Measurements from ENCODE around the gene FUT7.

FUT7 gene, protein sequence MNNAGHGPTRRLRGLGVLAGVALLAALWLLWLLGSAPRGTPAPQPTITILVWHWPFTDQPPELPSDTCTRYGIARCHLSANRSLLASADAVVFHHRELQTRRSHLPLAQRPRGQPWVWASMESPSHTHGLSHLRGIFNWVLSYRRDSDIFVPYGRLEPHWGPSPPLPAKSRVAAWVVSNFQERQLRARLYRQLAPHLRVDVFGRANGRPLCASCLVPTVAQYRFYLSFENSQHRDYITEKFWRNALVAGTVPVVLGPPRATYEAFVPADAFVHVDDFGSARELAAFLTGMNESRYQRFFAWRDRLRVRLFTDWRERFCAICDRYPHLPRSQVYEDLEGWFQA

DNA sequence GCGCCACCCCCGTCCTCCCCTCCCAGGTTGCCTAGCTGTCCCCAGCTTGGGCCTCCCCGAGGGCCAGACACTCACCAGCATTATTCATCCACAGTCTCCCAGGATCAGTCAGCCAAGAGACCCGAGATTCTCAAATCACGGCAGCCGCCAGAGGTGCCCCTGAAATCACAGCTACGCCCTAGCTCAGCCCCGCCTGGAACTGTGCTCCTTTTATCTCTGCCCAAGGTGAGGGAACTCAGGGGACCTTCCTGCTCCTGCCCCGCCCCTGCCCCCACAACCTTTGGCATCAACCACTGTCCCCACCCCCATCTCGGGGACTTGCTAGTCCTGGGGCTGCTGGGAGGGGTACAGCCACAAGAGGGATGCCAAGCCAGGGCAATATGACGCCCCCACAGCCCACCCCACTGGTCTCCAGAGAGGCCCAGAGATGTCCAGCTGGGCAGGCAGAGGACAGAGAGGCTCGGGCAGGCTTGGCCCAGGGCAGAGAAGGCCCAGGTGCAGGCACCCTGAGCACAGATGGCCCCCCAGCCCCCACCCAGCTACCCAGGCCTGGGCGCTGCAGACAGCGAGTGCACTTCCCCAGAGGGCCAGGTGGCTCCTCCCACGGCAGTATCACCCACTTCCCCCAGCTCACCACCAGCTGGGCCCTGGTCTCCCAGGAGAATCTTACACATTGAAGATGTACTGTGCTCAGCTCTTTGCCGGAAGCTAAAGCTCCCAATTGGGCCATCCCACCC, at the start of gene FUT7:
FUT7 (minus strand) TSS at position 185 of the 737 bp plus-strand sequence; CDS start at position 88, 97 bp downstream.
- DNase-seq (ENCODE audit: low spot score) = peak; percentile 84

DNA sequence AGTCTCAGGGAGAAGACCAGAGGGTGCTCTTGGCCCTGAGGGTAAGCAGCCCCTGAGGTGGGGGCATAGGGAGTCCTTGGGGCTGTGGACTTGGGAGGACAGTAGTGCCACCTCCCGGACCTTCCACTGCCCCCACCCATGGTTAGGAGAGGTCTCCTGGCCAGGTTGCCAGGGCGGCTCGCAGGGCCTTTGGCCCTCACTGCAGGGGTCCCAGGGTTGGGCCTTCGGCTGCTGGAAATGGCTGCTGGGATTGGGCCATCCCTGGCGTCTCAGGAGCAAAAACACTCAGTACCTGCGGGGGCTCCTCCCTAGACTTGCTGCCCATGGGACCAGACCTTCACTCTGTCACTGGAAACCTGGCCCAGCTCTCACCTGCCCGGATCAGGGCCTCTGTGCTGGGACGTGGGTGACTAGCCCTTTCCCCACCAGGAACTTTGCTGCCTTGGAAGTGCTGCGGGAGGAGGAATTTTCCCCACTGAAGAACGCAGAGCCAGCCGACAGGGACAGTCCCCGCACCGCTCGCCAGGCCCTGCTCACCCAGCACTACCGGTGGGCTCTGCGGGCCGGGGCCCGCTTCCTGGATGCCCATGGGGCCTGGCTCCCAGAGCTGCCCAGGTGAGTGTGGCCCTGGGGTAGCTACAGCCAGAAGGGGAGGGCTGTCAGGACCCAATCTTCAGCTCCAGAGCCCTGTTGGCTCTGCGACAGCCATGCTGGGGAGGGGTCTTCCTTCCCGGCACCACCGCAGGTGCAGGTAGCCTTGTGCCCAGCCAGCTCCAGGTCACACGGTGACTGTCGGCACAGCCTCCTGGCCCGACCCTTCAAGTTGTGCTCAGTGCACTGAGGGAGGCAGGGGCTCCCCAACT, 48.6 kb upstream of the FUT7 start:
- no peak for DNase-seq (ENCODE audit: low spot score)

DNA sequence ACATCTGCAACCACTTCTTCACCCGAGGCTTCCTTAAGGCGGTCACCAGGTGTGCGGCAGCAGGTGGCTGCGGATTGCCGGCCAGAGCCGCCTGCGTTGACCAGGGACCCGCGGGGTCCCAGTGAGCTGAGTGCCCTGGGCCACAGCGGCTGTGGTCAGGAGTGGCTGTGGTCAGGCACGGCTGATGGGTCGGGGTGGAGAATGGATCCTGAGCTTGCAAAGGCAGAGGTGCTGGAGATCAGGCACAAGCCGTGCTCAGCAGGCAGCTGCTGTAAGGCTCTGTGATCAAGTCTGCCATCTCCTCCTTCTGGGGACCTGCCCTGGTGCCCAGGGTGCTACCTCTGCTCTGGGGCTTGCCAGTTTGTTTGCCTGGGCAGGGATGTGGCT, 47.5 kb upstream of the FUT7 start:
- no peak for DNase-seq (ENCODE audit: low spot score)

DNA sequence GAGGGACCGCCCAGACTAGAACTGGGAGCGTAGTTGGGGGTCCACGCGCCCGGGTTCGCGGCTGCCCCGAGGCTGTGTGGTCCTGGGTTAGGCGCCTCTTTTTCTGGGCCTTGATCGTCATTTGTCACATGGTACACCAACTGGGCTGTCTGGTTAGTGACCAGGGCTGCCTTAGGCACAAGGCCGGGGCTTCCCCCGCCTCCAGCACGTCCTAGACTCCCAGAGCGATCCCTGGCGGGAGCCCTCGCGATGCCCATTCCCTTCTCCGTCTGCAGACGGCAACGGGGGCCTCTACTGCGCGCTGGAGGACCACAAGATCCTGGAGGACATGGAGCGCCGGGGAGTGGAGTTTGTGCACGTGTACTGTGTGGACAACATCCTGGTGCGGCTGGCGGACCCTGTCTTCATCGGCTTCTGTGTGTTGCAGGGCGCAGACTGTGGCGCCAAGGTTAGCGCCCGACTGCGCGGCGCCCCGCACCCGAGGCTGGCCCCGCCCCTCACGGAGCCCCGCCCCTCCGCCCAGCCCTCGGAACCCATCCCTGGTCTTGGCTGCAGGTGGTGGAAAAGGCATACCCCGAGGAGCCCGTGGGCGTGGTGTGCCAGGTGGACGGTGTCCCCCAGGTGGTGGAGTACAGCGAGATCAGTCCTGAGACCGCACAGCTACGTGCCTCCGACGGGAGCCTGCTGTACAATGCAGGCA, 47.0 kb upstream of the FUT7 start:
- DNase-seq (ENCODE audit: low spot score) = no peak

DNA sequence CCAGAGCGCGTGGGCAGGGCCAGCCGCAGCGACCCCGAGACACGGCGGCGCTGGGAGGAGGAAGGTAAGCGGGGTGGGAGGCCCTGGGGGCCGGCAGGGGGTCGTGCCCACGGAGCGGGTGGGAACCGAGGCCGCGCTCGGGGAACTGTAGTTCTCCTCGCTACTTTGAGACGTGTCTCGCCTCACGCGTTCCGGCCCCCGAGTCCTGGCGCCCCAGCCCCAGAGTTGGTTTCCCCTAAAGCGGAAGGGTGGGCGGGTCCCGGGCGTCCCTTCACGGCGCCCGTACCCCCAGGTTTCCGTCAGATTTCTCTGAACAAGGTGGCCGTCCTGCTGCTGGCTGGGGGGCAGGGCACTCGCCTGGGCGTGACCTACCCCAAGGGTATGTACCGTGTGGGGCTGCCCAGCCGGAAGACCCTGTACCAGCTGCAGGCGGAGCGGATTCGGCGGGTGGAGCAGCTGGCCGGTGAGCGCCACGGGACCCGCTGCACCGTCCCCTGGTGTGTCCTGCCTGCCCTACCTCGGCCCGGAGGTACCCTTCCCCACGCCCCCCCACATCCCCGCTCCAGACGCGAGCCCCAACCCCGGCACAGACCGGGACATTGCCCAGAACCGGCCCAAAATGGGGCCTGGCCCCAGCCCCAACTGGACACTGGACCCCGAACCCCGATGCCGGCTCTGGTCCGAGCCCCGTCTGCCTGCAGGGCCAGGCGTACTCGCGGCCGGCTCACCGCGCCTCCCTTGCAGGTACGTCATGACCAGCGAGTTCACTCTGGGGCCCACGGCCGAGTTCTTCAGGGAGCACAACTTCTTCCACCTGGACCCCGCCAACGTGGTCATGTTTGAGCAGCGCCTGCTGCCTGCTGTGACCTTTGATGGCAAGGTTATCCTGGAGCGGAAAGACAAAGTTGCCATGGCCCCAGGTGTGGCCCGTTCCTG, 46.1 kb upstream of the FUT7 start:
- DNase-seq (ENCODE audit: low spot score) = peak; percentile 47

DNA sequence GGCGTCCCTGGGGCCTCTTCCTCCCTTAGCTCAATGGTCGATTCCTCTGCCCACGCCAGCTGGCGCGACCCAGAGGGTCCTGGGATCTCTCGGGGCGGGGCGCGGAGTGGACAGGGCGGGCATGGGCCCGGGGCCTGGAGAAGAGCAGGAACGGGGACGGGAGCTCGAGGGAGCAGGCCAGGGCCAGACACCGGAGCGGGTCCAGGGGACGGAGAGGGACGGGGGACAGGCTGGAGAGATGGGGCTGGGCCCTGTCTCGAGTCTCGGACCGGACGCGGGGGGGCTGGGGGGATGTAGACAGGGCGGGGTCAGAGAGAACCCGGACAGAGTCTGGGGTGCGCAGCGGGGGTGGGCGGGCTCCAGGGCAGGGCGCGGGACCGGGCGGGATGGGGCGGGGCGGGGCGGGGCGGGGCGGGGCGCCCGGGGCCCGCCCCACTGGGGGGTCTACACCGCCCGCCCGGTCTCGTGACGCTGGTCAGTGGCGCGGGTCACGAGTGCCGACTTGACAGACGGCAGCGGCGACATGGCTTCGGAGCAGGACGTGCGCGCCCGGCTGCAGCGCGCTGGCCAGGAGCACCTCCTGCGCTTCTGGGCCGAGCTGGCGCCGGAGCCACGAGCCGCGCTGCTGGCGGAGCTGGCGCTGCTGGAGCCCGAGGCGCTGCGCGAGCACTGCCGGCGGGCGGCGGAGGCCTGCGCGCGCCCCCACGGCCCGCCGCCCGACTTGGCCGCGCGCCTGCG, 45.3 kb upstream of the FUT7 start, which contains the start of gene UAP1L1:
UAP1L1 (plus strand) TSS at position 508 of the 738 bp plus-strand sequence; CDS start at position 524, 16 bp downstream.
- DNase-seq (ENCODE audit: low spot score) = peak; percentile 73

DNA sequence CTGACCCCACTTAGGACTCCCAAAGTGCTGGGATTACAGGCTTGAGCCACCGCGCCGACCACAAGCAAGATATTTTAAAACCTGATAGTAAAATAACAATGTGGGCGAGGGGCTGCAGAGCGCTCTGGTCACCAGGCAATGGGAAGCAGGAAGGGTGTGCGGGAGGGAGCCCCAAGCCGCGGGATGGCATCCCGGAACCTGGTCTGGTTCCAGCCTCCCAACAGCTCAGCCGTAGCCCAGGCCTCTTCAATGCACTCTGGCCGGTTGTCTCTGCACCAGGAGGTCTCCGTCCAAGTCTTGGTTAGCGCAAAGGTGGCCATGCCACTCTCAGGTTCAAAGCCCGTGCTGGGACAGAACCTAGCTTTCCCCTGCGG, 44.7 kb upstream of the FUT7 start:
- DNase-seq (ENCODE audit: low spot score) = no peak

DNA sequence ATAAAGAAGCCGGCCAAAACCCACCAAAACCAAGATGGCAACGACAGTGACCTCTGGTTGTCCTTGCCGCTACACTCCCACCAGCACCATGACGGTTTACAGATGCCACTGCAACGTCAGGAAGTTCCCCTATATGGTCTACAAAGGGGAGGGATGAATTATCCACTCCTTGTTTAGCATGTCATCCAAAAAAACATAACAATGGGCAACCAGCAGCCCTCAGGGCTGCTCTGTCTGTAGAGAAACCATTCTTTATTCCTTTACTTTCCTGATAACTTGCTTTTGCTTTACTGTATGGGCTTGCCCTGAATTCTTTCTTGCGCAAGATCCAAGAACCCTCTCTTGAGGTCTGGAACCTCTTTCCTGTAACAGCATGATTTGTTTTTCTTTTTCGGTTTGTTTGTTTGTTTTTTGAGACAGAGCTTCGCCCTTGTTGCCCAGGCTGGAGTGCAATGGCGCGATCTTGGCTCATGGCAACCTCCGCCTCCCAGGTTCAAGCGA, 43.4 kb upstream of the FUT7 start:
- DNase-seq (ENCODE audit: low spot score) = no peak

DNA sequence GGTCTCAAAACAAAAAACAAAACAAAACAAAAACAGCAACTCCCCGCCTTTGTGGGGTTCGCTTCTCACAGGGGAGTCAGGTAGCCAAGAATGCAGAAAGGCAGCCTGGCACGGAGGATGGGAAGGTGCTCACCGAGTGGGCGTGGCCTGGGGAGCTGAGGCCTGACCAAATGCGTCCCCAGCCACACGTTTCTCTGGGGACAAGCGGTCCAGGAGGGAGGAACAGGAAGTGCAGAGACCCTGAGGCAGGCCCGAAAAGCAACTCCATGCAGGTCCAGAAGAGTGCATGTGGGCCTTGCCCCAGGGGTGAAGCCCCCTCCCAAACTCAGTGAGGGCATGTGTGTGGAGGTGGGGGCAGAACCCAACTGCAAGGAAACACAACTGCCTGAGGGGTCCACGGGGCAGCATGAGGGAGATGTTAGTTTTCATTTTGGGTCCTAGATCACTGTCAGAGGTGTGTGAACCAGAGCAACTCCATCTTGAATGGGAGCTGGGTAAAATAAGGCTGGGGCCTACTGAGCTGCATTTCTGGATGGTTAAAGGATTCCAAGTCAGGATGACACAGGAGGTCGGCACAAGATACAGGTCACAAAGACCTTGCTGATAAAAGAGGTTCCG, 42.9 kb upstream of the FUT7 start:
- DNase-seq (ENCODE audit: low spot score) = no peak

DNA sequence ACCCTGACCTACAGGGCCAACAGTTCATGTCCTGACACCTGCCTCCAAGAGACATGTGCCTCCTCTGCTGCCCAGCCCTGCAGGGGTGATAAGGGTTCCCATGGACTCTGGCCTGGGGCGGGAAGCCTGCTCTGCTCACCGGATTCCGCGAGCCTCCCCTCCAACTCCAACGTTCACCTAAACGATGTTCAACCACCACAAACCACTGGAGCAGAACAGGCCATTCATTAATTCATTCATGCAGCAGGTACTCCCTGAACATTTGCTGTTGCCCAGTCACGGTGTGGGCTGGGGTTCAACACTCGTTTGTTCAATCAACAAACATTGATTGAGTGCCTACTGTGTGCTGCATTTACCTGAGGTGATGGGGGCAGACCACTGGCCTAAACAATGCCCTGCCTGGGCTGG, 42.1 kb upstream of the FUT7 start:
- no peak for DNase-seq (ENCODE audit: low spot score)

DNA sequence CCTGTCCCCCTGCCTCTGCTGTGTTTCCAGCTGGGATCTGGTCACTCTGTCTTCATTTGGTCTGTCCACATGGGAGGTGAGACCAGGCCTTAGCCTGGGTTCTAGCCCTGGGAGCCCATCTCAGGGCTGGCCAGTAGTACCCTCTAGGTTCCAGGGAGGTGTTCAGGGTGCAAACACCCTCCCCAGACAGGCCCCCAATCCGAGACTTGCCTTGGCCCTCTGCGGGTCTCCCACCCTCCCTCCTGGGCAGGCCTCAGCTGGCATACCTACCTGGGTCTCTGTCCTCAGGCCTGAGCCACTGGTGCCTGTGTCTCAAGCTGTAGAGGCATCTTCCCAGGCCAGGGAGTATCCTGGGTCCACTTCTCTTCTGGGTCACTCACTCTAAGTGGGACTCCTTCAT, 39.4 kb upstream of the FUT7 start:
- no peak for DNase-seq (ENCODE audit: low spot score)

DNA sequence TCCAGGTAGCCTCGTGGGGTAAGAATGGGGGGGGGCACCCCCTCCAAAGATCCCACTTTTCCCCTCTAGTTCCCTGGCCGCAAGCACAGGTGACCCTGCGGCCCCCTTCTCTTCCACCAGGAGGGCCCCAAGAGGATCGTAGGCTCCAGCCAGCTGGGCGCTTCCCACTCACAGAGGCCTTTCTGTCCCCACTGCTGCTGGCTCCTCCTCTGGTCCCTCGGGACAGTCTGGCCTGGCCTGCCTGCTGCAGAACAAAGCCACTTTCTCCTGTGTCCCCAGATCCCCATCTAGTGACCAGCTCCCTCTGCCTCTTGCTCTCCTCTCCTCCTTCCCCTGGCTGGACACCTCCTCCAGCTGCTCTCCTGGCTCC, 39.0 kb upstream of the FUT7 start:
- DNase-seq (ENCODE audit: low spot score) = peak; percentile 49

DNA sequence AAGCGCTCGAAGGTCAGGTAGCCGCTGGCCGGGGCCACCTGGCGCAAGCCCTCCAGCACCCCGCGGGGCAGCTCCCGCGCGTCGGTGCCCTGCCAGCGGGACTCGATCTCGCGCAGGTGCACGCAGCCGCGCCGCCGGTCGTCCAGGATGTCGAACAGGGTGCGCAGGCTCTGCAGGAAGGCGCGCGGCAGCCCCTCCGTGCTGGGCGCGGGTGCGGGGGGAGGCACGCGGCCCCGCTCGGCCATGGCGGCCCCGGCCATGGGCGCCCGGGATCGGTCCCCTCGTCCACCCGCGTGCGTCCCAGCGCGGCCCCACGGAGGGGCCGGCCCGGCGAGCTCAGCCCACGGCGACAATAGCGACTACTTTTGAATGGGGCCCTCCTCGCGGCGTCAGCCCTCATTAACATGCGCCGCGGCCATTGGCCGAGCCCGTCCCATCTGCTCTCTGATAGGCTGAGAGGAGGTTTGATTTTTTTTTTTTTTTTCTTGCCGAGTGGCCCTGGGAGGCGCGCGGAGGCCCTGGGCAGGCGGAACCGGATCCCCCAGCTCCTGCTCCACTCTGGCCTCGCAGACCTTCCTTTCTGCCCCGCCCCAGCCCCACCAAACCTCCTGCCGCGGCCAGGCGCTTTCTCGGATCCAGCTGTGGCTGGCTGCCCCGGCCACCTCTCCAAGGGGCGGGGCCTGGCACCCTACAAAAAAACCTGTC, 38.5 kb upstream of the FUT7 start, which contains the start of gene SAPCD2:
SAPCD2 (minus strand) TSS at position 357 of the 705 bp plus-strand sequence; CDS start at position 260, 97 bp downstream.
- peak; percentile 93 for DNase-seq (ENCODE audit: low spot score)

DNA sequence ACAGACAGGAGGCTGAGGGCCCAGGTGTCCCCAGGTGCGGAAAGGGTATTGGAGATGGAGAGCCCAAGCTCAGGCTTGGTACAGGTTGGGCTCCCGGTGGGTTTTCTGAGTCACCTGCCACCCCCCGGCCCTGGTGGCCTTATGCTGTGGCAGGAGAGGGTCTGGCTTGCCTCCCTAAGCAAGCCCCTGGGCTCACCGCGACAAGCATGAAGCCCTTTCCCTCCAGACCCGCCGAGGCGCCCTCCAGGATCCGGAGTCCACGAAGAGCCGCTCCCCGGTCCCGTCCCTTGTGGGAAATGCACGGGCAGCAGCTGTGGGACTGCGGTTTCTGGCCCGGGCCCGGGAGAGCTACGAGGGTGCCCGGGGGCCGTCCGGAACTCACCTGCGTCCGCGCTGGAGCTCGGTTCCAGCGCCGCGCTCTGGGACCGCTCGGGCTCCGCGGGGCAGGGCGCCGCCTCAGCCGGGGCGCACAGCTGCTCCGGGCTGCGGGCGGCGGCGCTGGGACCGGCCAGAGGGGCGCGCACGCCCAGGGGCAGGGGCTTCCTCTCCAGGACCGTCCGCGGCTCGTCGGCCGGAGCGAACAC, 37.7 kb upstream of the FUT7 start:
- DNase-seq (ENCODE audit: low spot score) = no peak

DNA sequence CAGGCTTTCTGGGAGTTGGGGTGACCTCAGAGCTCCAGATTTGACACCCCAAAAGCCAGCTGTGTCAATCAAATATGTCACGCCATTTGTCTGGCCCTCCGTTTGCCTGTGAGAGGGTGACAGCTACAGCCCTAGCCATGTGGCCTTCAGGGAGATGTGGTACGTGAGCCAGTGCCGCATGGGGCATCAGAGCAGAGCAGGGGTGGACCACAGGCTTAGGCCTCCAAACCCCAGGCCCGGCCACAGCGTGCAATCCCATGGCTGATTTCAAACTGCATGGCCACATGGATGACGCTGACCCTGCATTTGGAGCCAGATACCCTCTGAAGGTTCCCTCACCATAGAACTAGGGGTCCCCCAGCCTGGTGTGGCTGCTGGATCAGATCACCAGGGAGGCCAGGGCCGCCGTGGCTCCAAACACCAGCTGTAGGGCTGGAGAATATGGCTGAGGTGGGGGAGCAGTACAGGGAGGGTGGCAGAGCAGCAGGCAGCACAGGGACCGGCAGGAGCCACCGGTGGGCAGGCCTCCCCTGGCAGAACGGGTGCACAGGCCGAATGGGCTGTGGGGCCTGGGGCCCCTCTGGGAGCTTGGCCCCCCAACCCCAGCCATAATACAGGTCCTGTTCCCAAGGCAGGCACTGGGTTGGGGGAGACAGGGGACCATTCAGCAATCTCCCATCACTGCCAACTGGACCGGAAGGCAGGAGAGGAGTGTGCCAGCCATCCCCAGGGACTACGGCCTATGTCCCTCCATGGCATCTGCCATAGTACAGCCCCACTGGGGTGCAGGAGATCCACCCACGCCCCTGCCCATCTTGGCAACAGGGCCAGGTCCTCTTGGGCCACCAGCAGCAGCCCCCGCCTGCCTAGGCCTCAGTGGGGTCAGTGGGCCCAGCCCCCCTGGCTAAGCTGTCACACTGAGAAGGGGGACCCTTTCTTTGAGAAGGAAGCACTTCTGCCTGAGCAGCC, 36.9 kb upstream of the FUT7 start:
- no peak for DNase-seq (ENCODE audit: low spot score)

DNA sequence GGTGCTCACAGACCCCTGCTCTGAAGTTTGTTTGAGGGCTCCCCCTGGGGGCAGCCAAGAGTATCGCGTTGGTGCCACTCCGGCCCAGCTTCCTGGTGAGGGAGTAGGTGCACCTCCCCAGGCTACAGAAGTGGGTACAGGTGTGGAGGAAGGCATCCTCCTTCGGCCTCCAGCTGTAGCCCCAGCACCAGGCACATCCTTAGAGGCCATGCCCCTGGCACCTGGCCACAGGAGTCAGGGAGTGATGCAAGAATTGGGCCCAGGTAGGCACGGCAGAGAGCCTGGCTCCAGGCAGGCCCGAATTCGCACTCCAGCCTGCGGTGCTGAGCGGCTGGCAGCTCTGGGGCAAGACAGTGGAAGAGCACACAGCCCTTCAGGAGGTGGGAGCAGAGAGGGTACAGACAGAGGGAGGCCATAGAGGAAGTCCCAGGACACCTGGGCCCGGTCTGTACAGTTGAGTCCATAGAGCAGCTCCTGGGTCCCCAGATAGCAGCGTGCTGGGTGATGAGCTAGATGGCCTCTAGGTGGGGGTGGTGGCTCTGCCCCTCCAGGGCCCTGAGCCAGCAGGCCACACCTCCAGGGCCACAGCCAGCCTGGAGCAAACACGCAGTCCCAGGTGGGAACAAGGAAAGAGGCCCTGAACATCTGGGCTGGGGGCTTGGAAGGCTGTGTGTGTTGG, 36.1 kb upstream of the FUT7 start:
- peak; percentile 96 for DNase-seq (ENCODE audit: low spot score)

All from NAMALWA (cell line).